ENCODE results near the gene DZIP1. TPM values are rescaled to one million over a fixed set of nuclear protein-coding genes. Genes with fewer than 3 reads are reported as not detected.

DZIP1 gene
- total and polyA plus RNA-seq, 10 of the 15 experiments (the other 5 are each of a cell fraction or from before 2014, with no cell fraction given), result 0.01 to 1.9 (median 0.55) TPM

GRCh38 chr13:95579303-95579702 lies 65.2 kb downstream of the DZIP1 start (continued):
- TF ChIP-seq BMI1 (IDR thresholded peaks at IDR 0.05; ENCODE audit: borderline replicate concordance) (peak; percentile 72), SP1 (IDR thresholded peaks at IDR 0.05; ENCODE audit: low read depth, low read length) (no peak), NFXL1 (IDR thresholded peaks at IDR 0.05; ENCODE audit: borderline replicate concordance) (no peak), NR2F1 (conservative IDR thresholded peaks at IDR 0.05) (peak; percentile 87), JUNB (IDR thresholded peaks at IDR 0.05) (peak; percentile 100), ATF2 (IDR thresholded peaks at IDR 0.05; ENCODE audit: low read length) (peak; percentile 97), SRF (IDR thresholded peaks at IDR 0.05; ENCODE audit: low read depth in 2 of 2, low read length in 2 of 2) (0 out of 4 replicates have a peak, but pooled peaks of 1 of the 2 experiments have one; percentile 40), TCF3 (IDR thresholded peaks at IDR 0.05; ENCODE audit: borderline replicate concordance, insufficient read depth, low read depth, low read length) (no peak), MEF2A (IDR thresholded peaks at IDR 0.05; ENCODE audit: insufficient read depth, low read depth, low read length) (peak; percentile 92), PKNOX1 (IDR thresholded peaks at IDR 0.05) (no peak), CTCF (IDR thresholded peaks at IDR 0.05 in 2 of 3, conservative IDR thresholded peaks at IDR 0.05 in 1 of 3; ENCODE audit: control insufficient read depth in 2 of 3, extremely low read depth in 1 of 3, insufficient read depth in 1 of 3, low read depth in 3 of 3, low read length in 3 of 3) (no peak), KDM1A (IDR thresholded peaks at IDR 0.05; ENCODE audit: borderline replicate concordance) (no peak), CHD2 (IDR thresholded peaks at IDR 0.05; ENCODE audit: borderline replicate concordance, low read depth, low read length) (no peak)
